Mesodermal cell (in vitro differentiated cells): ENCODE data around the gene TNNI2.
A peak's percentile ranks its signal among the peaks of the same experiment; 100 is the strongest.

ENCODE experiments used
- H3K27ac ChIP-seq: 2 replicates; pipeline ENCODE4 v1.7.0; 2013; ENCODE audit warnings: mild to moderate bottlenecking, low read depth, low read length, moderate library complexity; ENCODE audit not compliant: severe bottlenecking
- H3K36me3 ChIP-seq: 2 replicates; pipeline ENCODE4 v1.7.1; 2013; ENCODE audit warnings: mild to moderate bottlenecking, low read length, moderate library complexity; ENCODE audit not compliant: control insufficient read depth, insufficient read depth
- H3K4me1 ChIP-seq: one replicate; pipeline ENCODE4 v1.7.1; 2013; ENCODE audit warnings: mild to moderate bottlenecking, low read length; ENCODE audit not compliant: insufficient read depth, control insufficient read depth, poor library complexity, severe bottlenecking
- H3K4me3 ChIP-seq: 2 replicates; pipeline ENCODE4 v1.7.0; 2013; ENCODE audit warnings: low read length, control low read depth, mild to moderate bottlenecking; ENCODE audit not compliant: insufficient read depth, poor library complexity, severe bottlenecking; ENCODE audit errors: extremely low read depth
- H3K9me3 ChIP-seq: 2 replicates; pipeline ENCODE4 v1.7.1; 2013; ENCODE audit warnings: mild to moderate bottlenecking, low read length, moderate library complexity; ENCODE audit not compliant: control insufficient read depth
- WGBS, 2 experiments: methylation state at CpG; one replicate each; pipeline ENCODE4 v1.1.5; 2013; ENCODE audit warnings: missing lambda C conversion rate in 2 of 2; ENCODE audit not compliant: insufficient coverage in 2 of 2; 5-methylcytosine and 5-hydroxymethylcytosine counted together

Gene TNNI2

GRCh38 chr11:1857064-1857463 is 18.3 kb downstream of the TNNI2 start:
- no peak overlapping the region for H3K27ac ChIP-seq
- no peak overlapping the region for H3K4me3 ChIP-seq
- H3K9me3 ChIP-seq = no peaks in the 10 kb centered on the region
- H3K4me1 ChIP-seq = peaks cover 11% of the 10 kb centered on the region
- WGBS, 2 experiments = 83 to 89% methylated on average over 7 to 8 of the region's 11 CpGs
- H3K36me3 ChIP-seq = no peaks in the 10 kb centered on the region

DNA sequence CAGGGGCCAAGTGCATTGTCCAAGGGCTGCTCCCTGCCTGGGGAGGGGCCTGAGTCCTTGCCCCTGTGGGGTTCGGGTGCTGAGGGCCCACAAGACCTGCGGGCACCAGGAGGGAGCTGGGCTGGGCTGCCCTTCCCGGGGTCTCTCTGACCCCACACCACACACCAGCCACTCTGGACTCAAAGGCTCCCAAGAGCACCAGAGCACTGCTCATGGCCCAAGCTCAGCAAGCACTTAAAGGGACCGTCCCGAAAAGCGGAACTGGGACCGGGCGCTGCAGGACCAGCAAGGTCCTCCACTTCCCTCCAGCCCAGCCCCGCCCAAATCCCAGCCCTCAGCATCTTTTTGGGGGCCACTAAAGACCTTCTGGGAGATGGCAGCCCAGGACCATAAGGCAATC is 19.4 kb downstream of the TNNI2 start:
- H3K4me3 ChIP-seq = no peak overlapping the region
- H3K27ac ChIP-seq = no peak overlapping the region
- 91 to 96% methylated on average over 6 to 7 of the region's 9 CpGs for whole genome bisulfite sequencing, 2 experiments
- no peaks in the 10 kb centered on the region for H3K9me3 ChIP-seq
- H3K36me3 ChIP-seq = no peaks in the 10 kb centered on the region
- H3K4me1 ChIP-seq = peaks cover 17% of the 10 kb centered on the region

- no peaks in the 10 kb centered on the region for H3K9me3 ChIP-seq
- H3K4me1 ChIP-seq = peaks cover 19% of the 10 kb centered on the region
- no peak overlapping the region for H3K27ac ChIP-seq
- no peaks in the 10 kb centered on the region for H3K36me3 ChIP-seq
- no peak overlapping the region for H3K4me3 ChIP-seq
- 90% methylated on average over 3 of the region's 7 CpGs; no CpG with 5 or more reads in 1 of the 2 experiments for WGBS, 2 experiments
Measured at GRCh38 chr11:1858576-1858975, 19.8 kb downstream of the TNNI2 start.

GRCh38 chr11:1859004-1859403 is 20.2 kb downstream of the TNNI2 start:
- WGBS, 2 experiments = 87 to 100% methylated on average over 2 to 4 of the region's 4 CpGs
- no peak overlapping the region for H3K4me3 ChIP-seq
- H3K4me1 ChIP-seq = peaks cover 23% of the 10 kb centered on the region
- no peaks in the 10 kb centered on the region for H3K36me3 ChIP-seq
- no peaks in the 10 kb centered on the region for H3K9me3 ChIP-seq
- no peak overlapping the region for H3K27ac ChIP-seq

- Histone ChIP-seq H3K36me3 (no peaks in the 10 kb centered on the region), H3K9me3 (no peaks in the 10 kb centered on the region), H3K27ac (no peak overlapping the region), H3K4me1 (peaks cover 34% of the 10 kb centered on the region), H3K4me3 (no peak overlapping the region)
- 89% methylated on average over 1 of the region's 1 CpG; no CpG with 5 or more reads in 1 of the 2 experiments for WGBS, 2 experiments
Measured at GRCh38 chr11:1860108-1860507, 21.3 kb downstream of the TNNI2 start.

- H3K36me3 ChIP-seq = no peaks in the 10 kb centered on the region
- no peak overlapping the region for H3K4me3 ChIP-seq
- no peaks in the 10 kb centered on the region for H3K9me3 ChIP-seq
- peaks cover 26% of the 10 kb centered on the region for H3K4me1 ChIP-seq
- no peak overlapping the region for H3K27ac ChIP-seq
- 85 to 94% methylated on average over 3 of the region's 4 CpGs for WGBS, 2 experiments
Measured at GRCh38 chr11:1861435-1862411, 22.9 kb downstream of the TNNI2 start.

DNA sequence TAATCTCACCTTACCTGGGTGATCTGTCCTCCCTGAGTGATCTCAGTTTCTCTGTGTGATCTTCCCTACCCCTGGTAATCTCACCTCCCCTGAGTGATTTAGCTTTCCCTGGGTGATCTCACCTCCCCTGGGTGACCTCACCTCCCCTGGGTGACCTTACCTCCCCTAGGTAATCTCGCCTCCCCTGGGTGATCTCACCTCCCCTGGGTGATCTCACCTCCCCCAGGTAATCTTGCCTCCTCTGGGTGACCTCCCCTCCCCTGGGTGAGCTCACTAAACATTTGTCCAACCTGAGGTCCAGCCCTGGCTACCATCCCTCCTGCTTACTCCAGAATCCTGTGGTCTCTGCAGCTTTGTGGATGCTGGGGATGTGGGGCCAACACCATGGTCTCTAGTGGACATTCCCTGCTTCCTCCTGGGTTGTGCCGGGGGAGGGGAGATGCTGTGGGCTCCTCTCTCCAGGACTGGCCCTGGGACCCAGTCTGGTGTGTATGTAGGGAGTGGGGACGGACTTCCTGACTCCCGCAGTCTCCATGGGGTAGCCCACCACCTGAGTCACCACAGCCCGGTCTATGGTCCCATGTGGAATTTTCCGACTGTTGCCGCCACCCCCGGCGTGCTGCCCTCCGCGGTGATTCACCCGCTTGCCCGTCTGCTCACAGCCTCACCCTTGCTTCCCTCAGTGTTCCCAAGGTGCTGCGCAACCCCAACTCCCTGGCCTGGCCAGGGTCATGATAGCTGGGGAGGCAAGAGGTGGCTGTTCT is 24.0 kb downstream of the TNNI2 start:
- no peaks in the 10 kb centered on the region for H3K9me3 ChIP-seq
- no peak overlapping the region for H3K4me3 ChIP-seq
- H3K4me1 ChIP-seq = peaks cover 26% of the 10 kb centered on the region
- H3K36me3 ChIP-seq = no peaks in the 10 kb centered on the region
- H3K27ac ChIP-seq = peak overlapping the region; percentile 74
- 65 to 72% methylated on average over 7 to 10 of the region's 14 CpGs for WGBS, 2 experiments

DNA sequence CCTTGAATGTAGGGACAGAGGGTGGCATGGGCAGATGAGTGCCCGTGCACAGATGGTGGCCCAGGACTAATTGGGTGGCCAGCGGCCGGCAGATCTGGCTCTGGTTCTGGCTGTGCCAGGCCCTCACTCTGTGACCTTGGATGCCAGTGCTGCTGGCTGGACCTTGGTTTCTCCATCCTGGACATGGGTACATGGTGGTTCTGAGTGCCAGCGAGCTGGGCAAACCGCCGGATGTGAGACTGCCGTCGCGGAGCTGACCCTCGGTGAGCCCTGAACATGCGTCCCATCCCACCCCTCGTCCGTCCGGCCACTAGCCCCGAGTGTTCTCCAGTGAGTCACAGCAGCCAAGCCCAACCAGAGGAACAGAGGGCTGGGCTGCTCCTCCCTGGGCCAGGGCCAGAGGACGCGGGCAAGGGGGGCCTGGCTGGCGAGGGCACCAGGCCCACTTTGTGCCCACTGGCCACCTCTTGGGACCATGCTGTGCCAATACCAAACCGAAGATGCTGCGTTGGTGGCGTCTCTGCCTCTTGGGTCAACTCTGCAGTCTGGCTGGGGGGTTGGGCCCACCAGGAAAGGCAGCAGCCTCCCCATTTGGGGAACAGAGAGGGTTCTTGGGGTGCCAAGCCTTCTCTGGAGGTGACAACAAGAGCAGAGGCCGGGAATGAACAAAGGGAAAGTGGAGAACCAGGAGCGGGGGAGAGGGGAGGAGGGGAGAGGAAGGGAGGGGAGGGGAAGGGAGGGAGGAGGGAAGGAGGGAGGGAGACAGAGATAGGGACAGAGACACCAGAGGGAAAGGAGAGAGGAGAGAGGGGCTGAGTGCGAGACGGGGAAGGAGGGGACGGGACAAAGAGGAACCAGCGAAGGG is 24.8 kb downstream of the TNNI2 start:
- Histone ChIP-seq H3K36me3 (no peaks in the 10 kb centered on the region), H3K9me3 (no peaks in the 10 kb centered on the region), H3K4me1 (peaks cover 26% of the 10 kb centered on the region), H3K4me3 (no peak overlapping the region), H3K27ac (peak overlapping the region; percentile 74)
- WGBS, 2 experiments = 43 to 51% methylated on average over 25 to 27 of the region's 27 CpGs

- 71 to 84% methylated on average over 12 to 18 of the region's 18 CpGs for WGBS, 2 experiments
- no peak overlapping the region for H3K27ac ChIP-seq
- H3K36me3 ChIP-seq = no peaks in the 10 kb centered on the region
- no peak overlapping the region for H3K4me3 ChIP-seq
- H3K9me3 ChIP-seq = no peaks in the 10 kb centered on the region
- H3K4me1 ChIP-seq = peaks cover 26% of the 10 kb centered on the region
Measured at GRCh38 chr11:1864231-1864630, 25.4 kb downstream of the TNNI2 start.
